Measurements from ENCODE around the gene EPS8. TPM values are rescaled to one million over a fixed set of nuclear protein-coding genes. Genes with fewer than 3 reads are reported as not detected.
A peak's percentile ranks its signal among the peaks of the same experiment; 100 is the strongest.

The EPS8 gene
- total RNA-seq, 1 donor from 2014 or later: 2.8 TPM

DNA sequence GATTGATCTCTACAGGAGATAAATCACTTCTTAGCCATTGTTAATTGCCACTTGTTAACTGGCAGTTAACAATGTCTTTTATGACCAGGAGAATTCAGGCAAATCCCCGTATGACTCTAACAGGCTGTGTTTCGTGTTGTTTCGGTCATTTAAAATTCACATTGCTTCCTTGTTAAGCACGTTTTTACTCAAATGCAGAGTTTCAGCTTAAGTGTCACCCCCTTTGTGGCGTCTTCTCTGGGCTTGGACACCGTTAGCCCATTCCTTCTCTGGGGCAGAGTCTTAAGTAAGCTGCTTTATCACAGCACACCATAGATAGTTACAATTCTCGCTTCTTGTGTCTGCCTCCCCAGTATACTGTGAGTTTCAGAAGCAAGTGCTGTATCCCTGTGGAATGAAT lies 205.4 kb downstream of the EPS8 start:
- no peak for DNase-seq (ENCODE audit: low spot score)
- H3K9me3 Mint-ChIP-seq: no peaks in the 10 kb centered on the region
- H3K4me3 Mint-ChIP-seq (ENCODE audit: low read depth): no peak overlapping the region
- intact Hi-C loops (cut with micrococcal nuclease): loop anchor here (1.0 to 10.0 kb wide), 3 partner anchors 52 to 308 kb away; no protein-coding TSS in a partner anchor
- H3K4me1 Mint-ChIP-seq (ENCODE audit: low read depth): peaks cover 21% of the 10 kb centered on the region
- H3K27ac Mint-ChIP-seq: no peak overlapping the region
- H3K27me3 Mint-ChIP-seq (ENCODE audit: low read depth): peaks cover 5% of the 10 kb centered on the region
- H3K36me3 Mint-ChIP-seq (ENCODE audit: low read depth): no peaks in the 10 kb centered on the region

GRCh38 chr12:15581006-15581405 lies 208.2 kb downstream of the EPS8 start:
- intact Hi-C loops (cut with micrococcal nuclease): loop anchor here (10.0 kb wide), 1 partner anchor 116 kb away; no protein-coding TSS in a partner anchor
- no peaks in the 10 kb centered on the region for H3K9me3 Mint-ChIP-seq
- DNase-seq (ENCODE audit: low spot score): no peak
- H3K27me3 Mint-ChIP-seq (ENCODE audit: low read depth): peaks cover 4% of the 10 kb centered on the region
- H3K27ac Mint-ChIP-seq: no peak overlapping the region
- H3K4me3 Mint-ChIP-seq (ENCODE audit: low read depth): no peak overlapping the region
- peaks cover 27% of the 10 kb centered on the region for H3K4me1 Mint-ChIP-seq (ENCODE audit: low read depth)
- no peaks in the 10 kb centered on the region for H3K36me3 Mint-ChIP-seq (ENCODE audit: low read depth)

- Mint-ChIP-seq H3K4me3 (ENCODE audit: low read depth) (no peak overlapping the region), H3K4me1 (ENCODE audit: low read depth) (peaks cover 32% of the 10 kb centered on the region), H3K27me3 (ENCODE audit: low read depth) (peaks cover 4% of the 10 kb centered on the region), H3K9me3 (peaks cover 5% of the 10 kb centered on the region), H3K27ac (no peak overlapping the region), H3K36me3 (ENCODE audit: low read depth) (peaks cover 4% of the 10 kb centered on the region)
- DNase-seq (ENCODE audit: low spot score): no peak
- intact Hi-C loops (cut with micrococcal nuclease): loop anchor here (1.0 to 10.0 kb wide), 2 partner anchors 48 to 116 kb away; no protein-coding TSS in a partner anchor
These were observed 208.8 kb downstream of the EPS8 start for GRCh38 chr12:15580431-15580830.

- H3K36me3 Mint-ChIP-seq (ENCODE audit: low read depth): peaks cover 13% of the 10 kb centered on the region
- intact Hi-C loops (cut with micrococcal nuclease): no loop called here
- H3K4me1 Mint-ChIP-seq (ENCODE audit: low read depth): peaks cover 48% of the 10 kb centered on the region
- H3K27me3 Mint-ChIP-seq (ENCODE audit: low read depth): no peaks in the 10 kb centered on the region
- H3K27ac Mint-ChIP-seq: peak overlapping the region; percentile 46
- peaks cover 10% of the 10 kb centered on the region for H3K9me3 Mint-ChIP-seq
- no peak for DNase-seq (ENCODE audit: low spot score)
- no peak overlapping the region for H3K4me3 Mint-ChIP-seq (ENCODE audit: low read depth)
These were observed 213.3 kb downstream of the EPS8 start for GRCh38 chr12:15575671-15576541.

DNA sequence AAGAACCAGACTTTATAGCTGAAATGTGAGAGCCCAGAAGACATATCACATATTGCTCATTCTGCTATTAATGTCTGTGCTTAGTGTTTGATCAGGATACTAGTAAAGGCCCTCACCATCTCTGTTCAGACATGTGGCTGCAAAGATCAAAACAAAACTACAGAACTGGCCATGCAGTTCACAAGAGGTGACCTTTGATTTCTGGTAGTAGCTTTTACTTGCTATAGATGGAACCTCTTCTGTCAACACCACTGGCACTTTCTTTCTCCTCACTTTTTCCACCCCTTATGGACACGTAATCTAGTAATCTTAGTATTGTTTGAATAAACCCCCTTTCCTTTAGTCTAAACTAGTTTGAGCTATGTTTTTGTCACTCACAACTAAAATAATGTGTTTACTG lies 214.8 kb downstream of the EPS8 start:
- peaks cover 10% of the 10 kb centered on the region for H3K9me3 Mint-ChIP-seq
- no peak for DNase-seq (ENCODE audit: low spot score)
- no peak overlapping the region for H3K4me3 Mint-ChIP-seq (ENCODE audit: low read depth)
- peaks cover 50% of the 10 kb centered on the region for H3K4me1 Mint-ChIP-seq (ENCODE audit: low read depth)
- H3K27me3 Mint-ChIP-seq (ENCODE audit: low read depth): no peaks in the 10 kb centered on the region
- H3K36me3 Mint-ChIP-seq (ENCODE audit: low read depth): peaks cover 15% of the 10 kb centered on the region
- H3K27ac Mint-ChIP-seq: peak overlapping the region; percentile 32
- intact Hi-C loops (cut with micrococcal nuclease): no loop called here

Other genes with a start within 250 kb of the EPS8 start
- 144 TPM in 2 replicates for gene STRAP, start 93.0 kb upstream of the EPS8 start, total RNA-seq
- gene DERA, start 121.9 kb upstream of the EPS8 start, total RNA-seq: 21.4 and 21.9 TPM in 2 replicates

All from activated T-helper 2 cell treated with anti-CD3 and anti-CD28 coated beads, Interferon-gamma antibody, Interleukin-2, Interleukin-4, amounts not matched to agents 10 μg/mL and 5 μg/mL and 100 μg/mL, durations not matched to agents 14 hours and 24 hours and 36 hours (primary cell).